Adrenal gland (tissue), 5 donors: ENCODE measurements around the gene TMPRSS5.

ENCODE experiments used
- CTCF ChIP-seq, 6 experiments: fragments of 450-650 bp in 4 of 6; fragments of 200-600 bp in 2 of 6; sonication (generic) in 1 of 6; IDR thresholded peaks; 1 replicate in 5 of 6; 2 replicates in 1 of 6; pipeline versions ENCODE4 v1.5.1 to v1.8.0; 2016 to 2021; ENCODE audit warnings: antibody characterized with exemption in 6 of 6, mild to moderate bottlenecking in 2 of 6, moderate library complexity in 1 of 6
- POLR2A ChIP-seq, 2 donors: fragments of 450-650 bp; IDR thresholded peaks; one replicate each; pipeline ENCODE4 v1.6.1; 2017; ENCODE audit warnings: antibody characterized with exemption in 2 of 2, mild to moderate bottlenecking in 2 of 2, moderate library complexity in 1 of 2
- donor health status: DM: no; HTN: no; CAD: no.

- no peak for TF ChIP-seq CTCF (IDR thresholded peaks at IDR 0.05)
- TF ChIP-seq POLR2A (IDR thresholded peaks at IDR 0.05) = no peak
Measured at GRCh38 chr11:113684496-113684895, 21.6 kb downstream of the TMPRSS5 start.
